CD4-positive, CD25-positive, alpha-beta regulatory T cell (primary cell): ENCODE results near the gene PSMA8. TPM values are rescaled to one million over a fixed set of nuclear protein-coding genes. Genes with fewer than 3 reads are reported as not detected.
A peak's percentile ranks its signal among the peaks of the same experiment; 100 is the strongest.

ENCODE experiments used
- ATAC-seq, 2 donors: fragments of 150-1000 bp; cut with Tn5 transposase; one replicate each; pipeline ENCODE4 v1.10.0; 2021; ENCODE audit warnings: low read depth in 2 of 2, moderate number of reproducible peaks in 2 of 2, moderate library complexity in 1 of 2
- DNase-seq, 3 donors: peaks; one replicate each; pipeline versions ENCODE4 v3.0.0 to v3.0.0-alpha.2; 2012 to 2022; ENCODE audit warnings: mixed read lengths in 1 of 3
- H3K27ac ChIP-seq: one replicate; pipeline ENCODE4 v1.7.0; 2013; ENCODE audit warnings: mild to moderate bottlenecking, low read length; ENCODE audit not compliant: insufficient read depth, poor library complexity, severe bottlenecking
- H3K27me3 ChIP-seq: one replicate; pipeline ENCODE4 v1.7.0; 2013; ENCODE audit warnings: low read length; ENCODE audit not compliant: control insufficient read depth, insufficient read depth
- H3K36me3 ChIP-seq: one replicate; pipeline ENCODE4 v1.7.0; 2013; ENCODE audit warnings: mild to moderate bottlenecking, low read length, moderate library complexity; ENCODE audit not compliant: control insufficient read depth, insufficient read depth
- H3K4me1 ChIP-seq: 2 replicates; pipeline ENCODE4 v1.7.0; 2013; ENCODE audit warnings: mild to moderate bottlenecking, low read length; ENCODE audit not compliant: insufficient read depth, control insufficient read depth, poor library complexity, severe bottlenecking
- H3K4me3 ChIP-seq: one replicate; pipeline ENCODE4 v1.7.0; 2013; ENCODE audit warnings: low read depth, mild to moderate bottlenecking, low read length, moderate library complexity
- H3K9me3 ChIP-seq, 2 experiments: 1 replicate in 1 of 2; 2 replicates in 1 of 2; pipeline ENCODE4 v1.7.0; 2013; ENCODE audit warnings: low read length in 2 of 2, mild to moderate bottlenecking in 1 of 2, moderate library complexity in 1 of 2; ENCODE audit not compliant: control insufficient read depth in 2 of 2
- H3K27ac Mint-ChIP-seq, 3 donors: one replicate each; pipeline ENCODE4 v1.8.0; 2020 to 2022; ENCODE audit warnings: mild to moderate bottlenecking in 3 of 3, mixed read lengths in 3 of 3, moderate library complexity in 2 of 3
- H3K27me3 Mint-ChIP-seq: one replicate; pipeline ENCODE4 v1.8.0; 2022; ENCODE audit warnings: mild to moderate bottlenecking, mixed read lengths
- H3K36me3 Mint-ChIP-seq: one replicate; pipeline ENCODE4 v1.8.0; 2020; ENCODE audit warnings: mixed read lengths
- H3K4me1 Mint-ChIP-seq, 4 donors: one replicate each; pipeline ENCODE4 v1.8.0; 2020 to 2022; ENCODE audit warnings: mixed read lengths in 4 of 4, mild to moderate bottlenecking in 1 of 4
- H3K4me3 Mint-ChIP-seq, 4 donors: one replicate each; pipeline ENCODE4 v1.8.0; 2020 to 2022; ENCODE audit warnings: mild to moderate bottlenecking in 4 of 4, mixed read lengths in 4 of 4, moderate library complexity in 3 of 4
- H3K9me3 Mint-ChIP-seq, 7 donors: one replicate each; pipeline ENCODE4 v1.8.0; 2020 to 2022; ENCODE audit warnings: mixed read lengths in 7 of 7, mild to moderate bottlenecking in 3 of 7, moderate library complexity in 2 of 7
- polyA plus RNA-seq, 4 donors: library from polyadenylated mRNA; unstranded; fragments of 300-500 nt; fragmentation: Illumina TruSeq; gene quantifications; one replicate each; pipeline ENCODE4 v1.2.3, GENCODE V29; 2021
- total RNA-seq: library from RNA; stranded (reverse); gene quantifications from one replicate; pipeline ENCODE4 v1.2.3, GENCODE V29; 2022

Gene PSMA8
- total RNA-seq: 0.30 TPM
- polyA plus RNA-seq: 1 to 10 TPM in 3 of 4 donors, under 1 TPM in 1; 0.73 to 2.6 (median 1.3) TPM

- Histone ChIP-seq H3K27me3 (peaks cover 2% of the 10 kb centered on the region), H3K4me1 (no peaks in the 10 kb centered on the region), H3K36me3 (no peaks in the 10 kb centered on the region), H3K27ac (peak within 1 kb of the TSS; percentile 63), H3K4me3 (peak within 1 kb of the TSS; percentile 67), H3K9me3 (no peaks in the 10 kb centered on the region)
- no peaks in the 10 kb centered on the region for H3K36me3 Mint-ChIP-seq
- peak within 1 kb of the TSS; percentile 57 to 92 (median 77) for H3K27ac Mint-ChIP-seq
- H3K4me3 Mint-ChIP-seq: peak within 1 kb of the TSS; percentile 77 to 94 (median 85)
- ATAC-seq (peak; percentile 73 to 79), DNase-seq (peak; percentile 41 to 77 (median 43))
- H3K9me3 Mint-ChIP-seq: peaks cover 0 to 4% (median 0%) of the 10 kb centered on the region in 7 donors
- H3K27me3 Mint-ChIP-seq: peaks cover 9% of the 10 kb centered on the region
- H3K4me1 Mint-ChIP-seq: peaks cover 0 to 11% (median 5%) of the 10 kb centered on the region in 4 donors
Measured at GRCh38 chr18:26133652-26134051, at the start of gene PSMA8. Gene PSMA8, plus strand, starts transcription at chr18:26133869. Its CDS starts 97 bp downstream, at chr18:26133966.

GRCh38 chr18:26085056-26085455, 48.6 kb upstream of the PSMA8 start:
- H3K36me3 Mint-ChIP-seq: peaks cover 25% of the 10 kb centered on the region
- H3K27me3 ChIP-seq: no peaks in the 10 kb centered on the region
- H3K4me3 ChIP-seq: no peak overlapping the region
- peaks cover 42% of the 10 kb centered on the region for H3K36me3 ChIP-seq
- peak overlapping the region in 2 of 4 donors; percentile 7 to 27 for H3K4me3 Mint-ChIP-seq
- peaks cover 34 to 59% (median 49%) of the 10 kb centered on the region in 4 donors for H3K4me1 Mint-ChIP-seq
- H3K27me3 Mint-ChIP-seq: no peaks in the 10 kb centered on the region
- H3K4me1 ChIP-seq: peaks cover 28% of the 10 kb centered on the region
- no peaks in the 10 kb centered on the region for H3K9me3 ChIP-seq
- no peaks in the 10 kb centered on the region for H3K9me3 Mint-ChIP-seq
- ATAC-seq (no peak), DNase-seq (no peak)
- no peak overlapping the region for H3K27ac Mint-ChIP-seq
- no peak overlapping the region for H3K27ac ChIP-seq

- Mint-ChIP-seq H3K9me3 (no peaks in the 10 kb centered on the region), H3K36me3 (peaks cover 18% of the 10 kb centered on the region), H3K4me3 (peak overlapping the region in 2 of 4 donors; percentile 4 to 13), H3K27ac (no peak overlapping the region), H3K27me3 (no peaks in the 10 kb centered on the region), H3K4me1 (peaks cover 34 to 59% (median 52%) of the 10 kb centered on the region in 4 donors)
- no peaks in the 10 kb centered on the region for H3K9me3 ChIP-seq
- no peak overlapping the region for H3K27ac ChIP-seq
- ATAC-seq: no peak
- DNase-seq: no peak
- peaks cover 35% of the 10 kb centered on the region for H3K4me1 ChIP-seq
- peak overlapping the region; percentile 22 for H3K4me3 ChIP-seq
- H3K27me3 ChIP-seq: no peaks in the 10 kb centered on the region
- peaks cover 38% of the 10 kb centered on the region for H3K36me3 ChIP-seq
Measured at GRCh38 chr18:26086959-26087358, 46.7 kb upstream of the PSMA8 start.

- no peak overlapping the region for H3K27ac ChIP-seq
- H3K36me3 ChIP-seq: peaks cover 25% of the 10 kb centered on the region
- H3K4me1 ChIP-seq: peaks cover 35% of the 10 kb centered on the region
- H3K4me3 ChIP-seq: peak overlapping the region; percentile 90
- Mint-ChIP-seq H3K27ac (peak overlapping the region; percentile 44 to 98 (median 98)), H3K4me1 (peaks cover 31 to 57% (median 50%) of the 10 kb centered on the region in 4 donors), H3K9me3 (no peaks in the 10 kb centered on the region), H3K27me3 (peaks cover 4% of the 10 kb centered on the region), H3K4me3 (peak overlapping the region; percentile 97 to 99 (median 98)), H3K36me3 (peaks cover 18% of the 10 kb centered on the region)
- H3K9me3 ChIP-seq: no peaks in the 10 kb centered on the region
- no peaks in the 10 kb centered on the region for H3K27me3 ChIP-seq
- ATAC-seq (no peak), DNase-seq (peak in 1 of 3 donors; percentile 37)
Measured at GRCh38 chr18:26088487-26088886, 45.2 kb upstream of the PSMA8 start.

DNA sequence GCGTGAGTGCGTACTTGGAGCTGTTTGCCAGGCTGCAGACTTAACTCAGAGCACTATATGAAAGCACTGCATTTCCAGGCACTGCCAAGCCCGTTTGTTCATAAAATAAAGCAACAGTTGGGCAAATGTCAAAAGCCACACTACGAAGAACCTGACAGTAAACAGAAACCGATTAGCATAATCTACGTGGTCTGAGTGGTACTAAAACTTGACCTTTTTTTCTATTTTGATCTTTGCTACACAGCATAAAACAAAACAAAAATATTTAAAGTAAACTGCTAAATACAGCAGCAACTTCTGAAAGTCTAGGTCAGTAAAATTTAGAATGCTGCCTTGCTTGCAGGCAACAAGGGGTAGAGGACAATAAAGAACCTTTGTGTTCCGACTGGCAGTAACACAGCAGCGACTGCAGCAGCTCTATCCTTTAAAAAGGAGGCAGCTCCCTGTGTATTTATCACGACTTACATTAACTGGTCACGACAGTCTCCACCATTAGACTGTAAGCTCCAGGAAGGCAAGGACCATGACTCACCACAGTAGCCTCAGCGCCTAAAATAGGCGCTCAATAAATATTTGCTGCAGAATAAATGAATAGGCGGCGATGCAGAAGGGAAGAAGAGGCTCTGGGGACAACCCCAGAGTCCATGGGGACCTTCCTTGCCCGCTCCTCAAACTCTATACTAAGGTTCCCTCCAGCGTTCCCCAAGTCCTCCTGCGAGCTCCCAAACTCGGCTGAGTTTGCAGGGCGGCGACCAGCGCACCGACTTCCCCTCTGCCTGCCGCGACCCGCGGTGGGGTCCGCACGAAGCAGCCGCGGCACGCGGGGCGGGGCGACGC, 44.2 kb upstream of the PSMA8 start:
- ATAC-seq (no peak), DNase-seq (peak in 2 of 3 donors; percentile 22 to 42)
- Mint-ChIP-seq H3K36me3 (peaks cover 17% of the 10 kb centered on the region), H3K4me1 (peaks cover 26 to 48% (median 41%) of the 10 kb centered on the region in 4 donors), H3K27ac (peak overlapping the region; percentile 97 to 98 (median 98)), H3K4me3 (peak overlapping the region; percentile 97 to 99 (median 98)), H3K9me3 (no peaks in the 10 kb centered on the region), H3K27me3 (peaks cover 4% of the 10 kb centered on the region)
- H3K4me3 ChIP-seq: peak overlapping the region; percentile 90
- H3K4me1 ChIP-seq: peaks cover 35% of the 10 kb centered on the region
- H3K27me3 ChIP-seq: no peaks in the 10 kb centered on the region
- no peaks in the 10 kb centered on the region for H3K9me3 ChIP-seq
- peaks cover 22% of the 10 kb centered on the region for H3K36me3 ChIP-seq
- peak overlapping the region; percentile 91 for H3K27ac ChIP-seq

DNA sequence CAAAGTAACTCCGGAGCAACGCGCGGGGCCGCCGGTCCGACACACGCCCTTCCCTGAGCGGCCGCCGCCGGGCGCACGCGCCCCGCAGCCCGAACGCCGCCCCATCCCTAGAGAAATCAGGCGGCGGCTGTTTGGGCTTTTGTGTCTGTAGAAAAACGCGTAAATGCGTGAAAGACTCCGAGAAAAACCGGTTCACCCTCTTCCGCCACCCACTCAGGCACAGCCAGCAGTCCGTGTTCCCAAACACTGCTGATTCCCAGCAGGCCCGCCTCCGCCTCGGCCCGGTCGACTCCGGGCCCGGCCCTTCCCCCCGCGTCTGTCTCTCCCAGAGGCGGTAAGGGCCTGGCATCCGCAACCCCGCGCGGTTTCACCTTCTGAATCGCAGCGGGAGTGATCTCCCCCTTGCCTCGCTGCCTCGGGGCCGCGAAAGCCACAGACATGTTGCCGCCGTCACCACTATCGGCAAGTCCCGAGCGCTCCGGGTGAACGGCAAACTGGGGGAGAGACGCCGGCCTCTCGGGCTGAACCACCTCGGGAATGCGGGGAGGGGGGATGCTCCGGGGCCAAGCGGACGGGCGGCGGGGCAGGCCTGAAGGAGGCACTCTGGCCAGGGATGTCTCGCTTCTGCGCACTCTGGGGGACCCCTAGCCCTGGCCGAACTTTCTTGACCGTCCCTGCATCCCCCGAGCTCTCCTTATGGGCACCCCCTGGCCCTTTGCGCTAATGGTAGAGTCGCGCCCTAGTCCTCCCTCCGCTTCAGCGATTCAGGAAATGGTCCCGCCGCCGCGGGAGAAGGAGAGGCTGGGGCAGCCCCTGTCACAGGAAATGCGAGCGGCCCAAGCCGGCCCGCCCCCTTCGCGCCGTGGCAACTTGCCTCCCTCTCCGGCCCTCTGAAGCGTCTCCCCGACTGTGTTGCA, 43.3 kb upstream of the PSMA8 start, which contains the start of gene SS18:
TSS of gene SS18 (minus strand) at position 484 of the 917 bp plus-strand sequence. CDS start at position 440, 44 bp downstream.
- Mint-ChIP-seq H3K4me1 (peaks cover 26 to 44% (median 35%) of the 10 kb centered on the region in 4 donors), H3K4me3 (peak within 1 kb of the TSS; percentile 97 to 99 (median 98)), H3K9me3 (no peaks in the 10 kb centered on the region), H3K27me3 (peaks cover 4% of the 10 kb centered on the region), H3K27ac (peak within 1 kb of the TSS; percentile 97 to 98 (median 98)), H3K36me3 (peaks cover 10% of the 10 kb centered on the region)
- Histone ChIP-seq H3K27me3 (no peaks in the 10 kb centered on the region), H3K27ac (peak within 1 kb of the TSS; percentile 91), H3K9me3 (no peaks in the 10 kb centered on the region), H3K4me3 (peak within 1 kb of the TSS; percentile 90), H3K4me1 (peaks cover 35% of the 10 kb centered on the region), H3K36me3 (peaks cover 15% of the 10 kb centered on the region)
- ATAC-seq (peak; percentile 85 to 88), DNase-seq (peak; percentile 83 to 95 (median 86))

DNA sequence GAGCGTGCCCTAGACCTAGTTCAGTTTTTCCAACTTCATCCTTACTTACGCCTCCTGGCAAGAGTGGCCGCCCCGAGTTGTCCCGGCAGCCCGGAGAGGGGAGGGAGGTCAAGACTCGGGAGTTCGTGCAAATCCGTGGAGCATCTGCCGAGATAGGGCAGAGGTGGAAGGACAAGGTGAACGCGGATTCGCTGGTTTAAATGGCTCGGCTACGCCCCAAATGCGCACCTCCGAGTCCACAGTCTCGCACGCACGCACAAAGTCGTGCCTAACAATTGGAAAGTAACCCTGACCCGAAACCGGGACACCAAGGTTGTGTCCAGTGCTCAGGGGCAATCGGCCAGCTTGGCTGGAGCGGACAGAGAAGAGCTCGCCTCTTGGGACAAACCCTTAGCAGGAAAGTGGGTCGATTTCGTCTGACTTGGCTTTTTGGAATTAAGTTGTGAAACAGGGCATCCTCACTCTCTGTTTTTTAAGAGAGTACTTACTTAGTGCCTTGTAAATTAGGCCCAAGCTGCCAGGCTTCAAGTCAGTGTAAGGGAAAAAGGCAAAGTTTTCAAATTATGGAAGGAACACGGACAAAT, 42.5 kb upstream of the PSMA8 start:
- Mint-ChIP-seq H3K4me1 (peaks cover 26 to 42% (median 34%) of the 10 kb centered on the region in 4 donors), H3K27me3 (peaks cover 4% of the 10 kb centered on the region), H3K9me3 (no peaks in the 10 kb centered on the region), H3K36me3 (peaks cover 7% of the 10 kb centered on the region), H3K4me3 (peak overlapping the region; percentile 97 to 99 (median 98)), H3K27ac (peak overlapping the region; percentile 97 to 98 (median 98))
- Histone ChIP-seq H3K4me3 (peak overlapping the region; percentile 79), H3K27me3 (no peaks in the 10 kb centered on the region), H3K9me3 (no peaks in the 10 kb centered on the region), H3K27ac (peak overlapping the region; percentile 91), H3K4me1 (peaks cover 30% of the 10 kb centered on the region), H3K36me3 (peaks cover 8% of the 10 kb centered on the region)
- DNase-seq (no peak), ATAC-seq (peak; percentile 29 to 38)
